Frontal cortex (tissue), 4 donors: ENCODE data around the gene LMNTD2. TPM values are rescaled to one million over a fixed set of nuclear protein-coding genes. Genes with fewer than 3 reads are reported as not detected.
A peak's percentile ranks its signal among the peaks of the same experiment; 100 is the strongest.

Experiments used
- DNase-seq, 2 donors: peaks; one replicate each; pipeline ENCODE4 v3.0.0; 2012; ENCODE audit warnings: low spot score in 2 of 2
- FAIRE-seq: peaks from 2 replicates; lab custom pipeline; 2012; peaks lifted over from hg19 to GRCh38; lab: Jason Lieb, UNC
- total RNA-seq: library from RNA; depleted of rRNA; stranded (reverse); fragments of >200 nt; gene quantifications from one replicate; pipeline ENCODE4 v1.2.3, GENCODE V29; 2014
- donor health status: control.
- donor health status: control.
- donor health status: control.

LMNTD2 gene
- total RNA-seq, 1 donor from 2014 or later: not detected

DNA sequence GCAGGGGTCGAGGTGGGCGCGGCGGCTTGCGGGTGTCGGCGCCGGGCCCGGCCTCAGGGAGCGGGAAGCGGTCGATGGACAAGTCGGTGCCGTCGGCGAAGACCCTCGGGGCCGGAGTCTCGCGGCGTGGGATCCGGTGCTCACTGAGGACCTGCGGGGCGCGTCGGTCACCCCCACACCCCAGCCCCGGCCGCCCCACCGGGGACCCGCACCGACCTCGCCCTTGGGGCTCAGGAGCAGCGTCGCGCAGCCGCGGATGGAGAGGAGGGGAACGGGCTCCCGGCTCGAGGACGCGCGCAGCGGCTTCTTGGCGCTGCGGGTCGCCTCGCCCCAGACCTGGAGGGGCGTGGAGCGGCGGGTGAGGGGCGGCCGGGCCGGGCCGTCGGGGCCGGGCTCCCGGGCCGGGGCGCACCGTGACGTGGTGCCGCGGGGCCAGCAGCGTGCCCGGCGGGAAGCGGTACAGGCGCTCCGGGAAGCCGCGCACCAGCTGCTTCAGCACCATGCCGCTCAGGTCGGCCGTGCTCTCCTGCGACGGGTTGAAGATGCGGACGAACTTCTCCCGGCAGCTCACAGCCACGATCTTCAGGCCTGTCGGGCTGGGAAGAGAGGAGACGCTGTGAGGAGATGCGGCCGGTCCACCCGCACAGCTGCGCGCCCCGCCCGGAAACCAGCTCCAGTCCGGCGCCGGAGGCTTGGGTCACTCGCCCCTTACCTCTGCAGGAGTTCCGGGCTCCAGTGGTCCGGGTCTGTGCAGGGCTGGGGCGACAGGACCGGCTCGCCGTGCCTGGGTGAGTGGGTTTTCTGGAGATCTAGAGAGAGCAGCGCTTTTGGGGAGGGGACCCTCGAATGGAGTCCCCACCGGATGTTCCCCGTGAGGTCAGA lies 4.5 kb downstream of the LMNTD2 start:
- DNase-seq: no peak
- FAIRE-seq: no peak

DNA sequence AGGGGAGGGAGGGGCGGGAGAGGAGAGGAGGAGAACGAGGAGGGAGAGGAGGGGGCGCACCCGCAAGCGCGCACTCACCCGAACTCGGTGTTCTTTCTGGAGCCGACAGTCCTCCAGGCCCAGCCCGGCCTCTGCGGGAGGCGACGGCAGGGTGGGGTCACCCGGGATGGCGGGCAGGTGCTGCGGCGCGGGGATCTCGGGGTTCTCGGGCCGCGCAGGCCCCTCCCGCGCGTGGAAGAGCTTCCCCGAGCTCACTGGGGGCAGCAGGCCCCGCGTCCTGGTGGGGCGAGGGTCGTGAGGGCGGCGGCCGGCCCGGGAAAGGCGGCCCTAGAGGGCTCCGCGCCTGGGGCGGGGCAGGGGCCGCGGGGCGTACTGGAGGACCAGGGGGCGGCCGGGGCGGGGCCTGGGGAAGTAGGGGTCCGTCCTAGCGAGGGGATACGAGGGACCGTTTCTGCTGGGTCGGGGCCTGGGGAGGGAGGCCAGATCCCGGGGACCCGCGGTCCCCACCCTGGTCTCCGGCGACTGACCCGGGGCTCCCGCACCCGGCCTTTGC lies 5.2 kb downstream of the LMNTD2 start:
- no peak for FAIRE-seq
- no peak for DNase-seq

DNA sequence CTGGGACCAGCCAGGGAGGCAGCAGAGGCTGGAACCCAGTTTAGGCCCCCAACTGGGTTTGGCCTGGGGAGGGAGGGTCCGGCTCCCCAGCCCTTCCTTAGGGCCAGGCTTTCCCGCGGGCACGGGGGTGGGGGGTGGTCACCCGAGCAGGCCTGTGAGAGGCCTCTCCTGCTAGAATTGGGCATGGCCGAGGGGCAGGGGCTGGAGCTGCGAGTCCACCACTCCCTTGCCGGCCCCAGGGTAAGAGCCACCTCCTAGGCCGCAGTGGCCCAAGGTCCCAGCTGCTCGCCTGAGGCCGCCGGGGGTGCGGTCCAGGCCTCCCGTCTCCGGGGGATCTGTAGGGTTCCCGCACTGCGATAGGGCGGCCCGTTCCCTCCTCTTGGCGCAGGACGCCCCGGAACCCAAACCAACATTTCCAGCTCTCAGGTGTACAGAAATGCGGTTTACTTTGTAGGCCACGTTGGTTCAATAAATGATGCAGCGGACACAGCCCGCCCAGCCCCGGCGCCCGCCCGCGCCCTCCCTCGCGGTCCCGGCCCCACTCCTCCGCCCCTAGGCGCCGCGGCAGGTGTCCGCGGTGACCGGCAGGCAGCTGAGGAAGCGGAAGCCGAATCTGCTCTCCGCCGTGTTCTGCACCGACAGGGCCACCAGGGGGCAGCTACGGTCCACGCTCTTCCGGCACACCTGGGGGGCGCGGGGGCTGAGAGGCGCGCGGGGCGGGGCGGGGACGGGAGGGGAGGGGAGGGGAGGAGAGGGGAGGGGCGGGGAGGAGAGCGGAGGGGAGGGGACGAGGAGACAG lies 5.9 kb downstream of the LMNTD2 start:
- DNase-seq (peak; percentile 79 to 86), FAIRE-seq (no peak)

DNA sequence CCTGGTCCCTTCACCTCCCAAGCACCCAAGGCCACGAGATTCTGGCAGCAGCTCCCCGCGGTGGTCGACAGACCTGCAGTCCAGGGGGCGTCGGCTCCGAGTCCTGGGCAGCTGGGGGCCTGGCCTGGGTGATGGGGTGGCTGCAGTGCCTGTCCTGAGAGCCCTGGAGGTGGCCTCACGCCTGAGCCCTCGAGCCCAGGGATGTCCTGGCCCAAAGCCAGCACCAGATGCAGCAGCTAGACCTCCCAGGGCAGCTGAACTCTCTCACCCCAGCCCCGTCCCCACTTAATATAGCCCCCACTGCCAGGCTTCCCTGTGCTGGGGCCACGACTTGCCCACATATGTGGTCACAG lies 6.6 kb downstream of the LMNTD2 start:
- DNase-seq (no peak), FAIRE-seq (no peak)

DNA sequence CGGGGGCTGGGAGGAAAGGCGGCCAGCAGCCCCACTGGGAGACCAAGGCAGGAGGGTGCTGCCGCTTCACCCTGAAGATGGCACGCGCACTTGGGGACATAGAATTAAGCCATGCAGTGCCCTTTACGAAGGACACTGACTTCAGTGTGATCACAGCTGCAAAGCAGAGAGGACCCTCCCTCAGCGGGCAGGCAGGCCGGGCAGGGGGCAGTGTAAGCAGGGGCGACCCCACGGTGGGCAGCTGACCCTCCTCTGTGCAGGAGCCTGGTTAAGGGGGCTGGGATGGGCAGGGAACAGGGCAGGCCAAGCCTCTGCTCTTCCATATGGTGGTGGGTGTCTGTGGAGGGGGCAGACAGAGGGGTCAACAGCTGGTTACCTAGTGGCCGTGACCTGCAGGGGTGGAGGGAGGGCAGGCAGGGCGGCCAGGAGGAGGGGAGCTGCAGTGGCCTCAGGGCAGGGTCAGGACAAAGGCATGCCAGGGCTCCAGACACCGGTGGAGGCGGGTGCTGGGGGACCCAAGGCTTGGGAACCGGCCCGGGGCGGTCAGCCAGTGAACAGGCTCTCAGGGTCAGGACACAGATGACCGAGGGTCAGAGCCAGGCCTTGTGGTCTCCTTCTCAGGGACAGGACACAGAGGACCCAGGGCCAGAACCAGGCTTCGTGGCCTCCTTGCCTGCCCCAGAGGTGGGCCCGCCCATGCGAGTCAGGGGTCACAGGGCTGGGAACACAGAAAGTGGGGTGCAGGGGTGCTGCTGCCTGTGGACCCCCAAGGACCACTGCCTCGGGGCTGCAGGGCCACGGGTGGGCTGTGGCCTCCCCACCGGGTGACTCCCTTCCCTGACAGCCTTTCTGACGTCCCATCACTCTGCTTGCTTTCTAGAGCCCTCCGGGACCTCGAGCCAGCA lies 7.2 kb downstream of the LMNTD2 start:
- no peak for FAIRE-seq
- no peak for DNase-seq

DNA sequence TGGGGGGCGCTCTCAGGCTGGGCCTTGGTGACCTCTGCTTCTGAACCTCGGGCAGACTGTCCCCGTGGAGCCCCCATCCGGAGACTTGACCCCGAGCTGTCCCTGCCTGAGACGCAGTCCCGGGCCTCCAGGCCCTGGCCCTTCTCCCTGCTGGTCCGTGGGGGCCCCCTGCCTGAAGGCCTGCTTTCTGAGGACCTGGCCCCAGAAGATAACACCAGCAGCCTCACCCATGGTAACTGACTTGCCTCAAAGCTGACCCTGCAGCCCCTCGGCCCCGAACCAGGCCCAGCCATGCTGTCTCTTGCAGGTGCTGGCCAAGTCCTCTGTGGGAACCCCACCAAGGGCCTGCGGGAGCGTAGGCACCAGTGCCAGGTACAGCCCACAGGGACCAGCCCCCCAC lies 8.9 kb downstream of the LMNTD2 start:
- DNase-seq: no peak
- no peak for FAIRE-seq

DNA sequence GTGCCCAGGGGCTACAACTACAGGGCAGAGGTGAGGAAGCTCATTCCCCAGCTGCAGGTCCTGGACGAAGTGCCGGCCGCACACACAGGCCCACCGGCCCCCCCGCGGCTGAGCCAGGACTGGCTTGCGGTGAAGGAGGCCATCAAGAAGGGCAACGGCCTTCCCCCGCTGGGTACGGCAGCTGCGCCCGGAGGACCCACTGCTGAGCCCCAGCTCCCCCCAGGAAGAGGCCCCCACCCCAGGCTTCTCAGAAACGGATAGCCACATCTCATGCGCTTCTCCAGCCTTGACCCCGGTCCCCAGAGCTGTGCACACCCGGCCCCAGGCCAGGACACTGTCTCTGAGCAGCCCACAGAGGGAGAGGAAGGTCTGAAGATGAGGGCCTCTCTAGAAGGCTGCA lies 9.4 kb downstream of the LMNTD2 start:
- FAIRE-seq (no peak), DNase-seq (no peak)

DNA sequence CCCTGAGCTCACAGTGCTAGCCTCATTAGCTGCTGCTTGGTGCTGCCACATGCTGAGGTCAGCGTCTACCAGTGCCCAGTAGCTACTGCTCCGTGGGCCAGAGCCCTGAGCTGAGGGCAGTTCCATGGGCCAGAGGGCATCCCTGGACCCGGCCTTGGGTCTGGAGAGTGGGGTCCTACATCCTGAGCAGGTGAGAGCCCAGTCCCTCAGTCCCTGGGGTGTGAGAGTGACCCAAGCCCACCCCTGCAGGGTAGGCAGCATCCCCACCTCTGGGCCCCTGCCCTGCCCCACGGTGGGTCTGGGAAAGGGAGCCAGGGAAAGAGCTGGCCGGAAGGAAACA lies 9.8 kb downstream of the LMNTD2 start:
- FAIRE-seq: no peak
- DNase-seq: no peak

DNA sequence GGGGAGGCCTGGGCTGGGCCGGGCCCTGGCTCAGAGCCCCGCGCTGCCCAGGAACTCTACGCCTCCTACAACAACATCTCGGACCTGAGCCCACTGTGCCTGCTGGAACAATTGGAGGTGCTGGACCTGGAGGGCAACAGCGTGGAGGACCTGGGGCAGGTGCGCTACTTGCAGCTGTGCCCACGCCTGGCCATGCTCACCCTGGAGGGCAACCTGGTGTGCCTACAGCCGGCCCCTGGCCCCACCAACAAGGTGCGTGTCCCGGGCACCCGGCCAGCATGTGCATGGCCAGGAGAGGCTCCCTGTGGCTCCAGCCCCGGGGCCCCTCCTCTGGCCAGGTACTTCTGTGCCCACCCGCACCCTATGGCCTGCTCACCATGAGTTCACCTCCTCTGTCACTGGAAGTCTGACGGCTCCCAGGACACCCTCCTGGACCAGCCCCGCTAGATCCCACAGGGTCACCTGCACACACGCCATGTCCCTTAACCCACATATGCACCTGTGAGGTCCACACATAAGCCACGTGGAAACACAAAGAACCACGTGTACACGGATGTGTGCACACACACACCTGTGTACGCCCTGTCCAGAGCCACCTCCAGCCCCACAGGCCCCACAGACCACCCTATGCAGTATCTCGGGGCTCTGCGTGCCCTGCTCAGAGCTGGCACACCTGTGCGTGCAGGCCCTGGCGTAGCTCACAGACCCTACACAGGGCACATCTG lies 10.4 kb downstream of the LMNTD2 start:
- DNase-seq (no peak), FAIRE-seq (no peak)

DNA sequence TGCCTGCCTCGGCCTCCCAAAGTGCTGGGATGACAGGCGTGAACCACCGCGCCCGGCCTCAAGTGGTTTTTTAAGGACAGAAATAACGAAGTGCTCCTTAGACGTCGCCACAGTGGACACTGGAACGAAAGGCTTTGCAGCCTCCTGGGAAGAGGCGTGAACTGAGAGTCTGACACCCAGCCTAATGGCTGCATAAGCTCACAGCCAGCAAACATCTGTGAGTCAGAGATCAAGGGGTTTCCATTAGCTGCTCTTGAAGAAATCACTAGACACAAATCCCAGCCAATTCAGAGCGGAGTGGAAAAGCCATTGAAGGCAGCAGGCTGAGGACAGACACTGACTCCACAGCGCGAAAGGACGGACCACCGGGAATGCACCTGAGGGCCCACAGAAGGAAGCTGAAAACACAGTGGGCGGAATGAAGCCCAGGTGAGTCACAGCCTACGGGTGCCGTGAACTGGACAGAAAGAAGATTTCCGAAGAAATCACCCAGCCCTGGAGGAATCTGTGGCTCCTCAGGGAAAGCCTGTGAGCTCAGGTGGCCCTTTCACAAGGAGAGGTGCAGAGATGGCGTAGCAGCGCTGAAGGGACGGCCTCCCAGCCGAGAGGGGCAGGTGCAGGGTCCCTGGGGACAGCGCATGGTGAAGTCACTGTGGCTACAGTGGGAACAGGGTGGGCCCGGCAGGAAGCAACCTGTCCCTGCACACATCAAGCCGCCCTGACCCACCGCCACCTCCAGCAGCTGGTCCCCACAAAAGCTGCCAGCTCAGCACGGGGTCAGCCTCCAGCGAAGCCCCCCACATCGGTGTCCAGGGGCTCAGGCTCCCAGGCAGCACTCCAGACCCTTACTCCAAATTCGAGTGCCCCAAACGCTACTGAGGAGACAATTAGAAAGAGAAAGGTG lies 11.6 kb downstream of the LMNTD2 start:
- no peak for FAIRE-seq
- DNase-seq: no peak

DNA sequence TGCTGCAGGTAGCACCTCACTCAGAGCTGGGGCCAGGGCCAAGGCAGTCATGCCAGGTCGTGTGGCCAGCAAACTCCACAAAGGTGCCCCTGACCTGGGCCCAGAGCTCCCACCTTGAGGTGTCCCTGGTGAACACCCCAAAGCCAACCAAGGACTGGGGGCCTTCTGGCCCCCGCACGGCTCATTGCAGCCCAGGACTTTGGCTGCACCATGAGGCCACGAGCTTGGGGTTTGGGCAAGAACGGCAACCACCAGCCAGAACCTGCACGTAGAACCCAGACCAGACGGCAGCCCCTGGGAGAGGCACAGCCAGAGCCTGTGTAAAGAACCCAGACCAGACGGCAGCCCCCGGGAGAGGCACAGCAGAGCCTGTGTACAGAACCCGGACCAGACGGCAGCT lies 15.4 kb downstream of the LMNTD2 start:
- FAIRE-seq (no peak), DNase-seq (no peak)

DNA sequence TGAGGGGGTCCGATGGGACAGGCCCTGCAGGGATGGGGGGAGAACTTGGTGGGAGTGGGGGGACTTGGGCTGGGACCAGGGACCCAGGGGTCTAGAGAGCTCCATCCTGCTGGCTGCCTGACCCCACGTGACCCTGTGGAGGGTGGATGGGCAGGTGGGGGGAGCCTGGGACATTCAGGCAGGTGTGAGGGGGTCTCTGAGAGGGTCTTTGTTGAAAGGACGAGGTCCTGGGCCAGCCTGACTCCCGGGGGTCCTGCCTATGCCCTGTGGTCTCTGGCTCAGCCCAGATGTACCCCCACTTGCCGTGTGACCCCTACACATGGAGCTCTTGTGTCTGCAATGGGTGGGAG lies 15.7 kb downstream of the LMNTD2 start:
- DNase-seq (no peak), FAIRE-seq (no peak)

DNA sequence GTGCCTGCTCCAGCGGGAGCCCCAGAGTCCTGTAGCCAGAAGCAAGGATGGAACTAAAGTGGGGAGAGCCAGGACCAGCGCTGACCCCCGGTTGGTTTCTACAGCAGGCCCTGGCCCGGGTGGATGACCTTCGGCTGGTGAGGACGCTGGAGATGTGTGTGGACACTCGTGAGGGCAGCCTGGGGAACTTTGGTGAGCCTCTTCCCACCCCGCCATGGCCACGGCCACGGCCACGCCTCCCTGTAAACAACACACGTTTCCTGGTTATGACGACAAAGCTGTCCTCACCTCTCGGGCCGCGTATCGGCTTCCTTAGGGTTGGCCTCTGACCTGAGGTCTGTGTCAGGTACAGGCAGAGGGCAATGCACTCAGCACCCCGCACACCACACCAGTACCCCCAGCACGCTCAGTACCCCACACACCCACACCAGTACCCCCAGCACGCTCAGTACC lies 19.1 kb downstream of the LMNTD2 start:
- FAIRE-seq (no peak), DNase-seq (no peak)

DNA sequence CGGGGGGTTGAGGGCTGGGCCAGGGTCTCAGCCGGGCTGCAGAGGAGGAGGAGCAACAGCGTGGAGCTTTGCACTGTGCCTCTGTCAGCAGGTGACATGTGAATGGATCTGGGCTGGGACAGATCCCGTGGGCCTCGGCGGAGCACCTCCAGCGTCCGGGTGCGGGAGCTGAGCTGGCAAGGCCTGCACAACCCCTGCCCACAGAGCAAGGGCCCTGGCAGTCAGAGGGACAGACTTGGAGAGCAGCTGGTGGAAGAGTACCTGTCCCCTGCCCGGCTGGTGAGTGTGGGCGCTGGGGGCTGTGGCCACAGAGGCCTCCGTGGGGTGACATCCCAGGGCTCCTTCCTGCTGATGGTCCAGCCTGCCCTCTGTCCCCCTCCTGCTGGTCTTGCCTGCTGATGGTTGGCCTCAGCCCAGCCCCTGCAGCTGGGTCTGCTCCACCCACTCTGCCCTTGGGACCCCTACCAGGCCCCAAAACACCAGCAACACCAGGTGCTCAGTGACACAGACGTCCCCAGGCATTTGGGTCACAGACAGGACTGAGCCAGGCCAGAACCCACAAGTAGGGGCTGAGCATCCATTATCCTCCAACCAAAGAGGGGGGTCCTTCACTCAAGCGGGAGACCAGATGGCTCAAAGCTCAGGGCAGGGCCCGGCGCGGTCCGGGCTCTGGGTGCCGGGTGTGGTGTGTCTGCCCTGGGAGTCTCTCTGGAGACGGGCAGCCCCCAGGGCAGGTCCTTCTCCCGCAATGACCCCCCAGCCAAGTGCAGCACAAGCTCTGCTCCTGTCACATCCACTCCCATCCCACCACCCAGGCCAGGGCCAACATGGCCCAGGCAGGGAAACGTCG lies 19.7 kb downstream of the LMNTD2 start:
- FAIRE-seq: no peak
- DNase-seq: no peak

DNA sequence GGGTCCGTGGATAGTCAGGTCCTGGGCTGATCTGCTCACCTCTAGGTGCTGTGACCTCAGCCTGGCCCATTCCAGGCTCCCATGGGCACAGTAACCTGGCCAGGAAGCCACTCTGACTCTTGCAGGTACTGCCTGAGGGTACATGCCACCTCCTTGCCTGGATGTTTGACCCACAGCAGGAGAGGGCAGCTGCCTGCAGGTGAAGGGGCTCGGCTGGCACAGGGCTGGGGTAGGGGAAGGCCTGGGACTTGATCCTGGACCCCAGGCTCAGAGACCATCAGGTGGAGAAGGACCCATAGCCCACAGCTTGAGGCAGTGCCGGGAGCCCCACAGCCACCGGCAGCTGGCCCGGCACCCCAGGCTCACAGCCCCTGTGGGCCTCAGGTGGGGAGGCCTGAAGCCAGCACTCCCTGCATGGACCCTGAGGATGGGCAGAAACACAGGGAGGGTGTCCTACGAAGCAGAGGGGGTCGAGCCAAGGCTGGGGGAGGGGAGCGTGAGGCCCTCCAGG lies 20.5 kb downstream of the LMNTD2 start:
- DNase-seq: no peak
- FAIRE-seq: no peak

DNA sequence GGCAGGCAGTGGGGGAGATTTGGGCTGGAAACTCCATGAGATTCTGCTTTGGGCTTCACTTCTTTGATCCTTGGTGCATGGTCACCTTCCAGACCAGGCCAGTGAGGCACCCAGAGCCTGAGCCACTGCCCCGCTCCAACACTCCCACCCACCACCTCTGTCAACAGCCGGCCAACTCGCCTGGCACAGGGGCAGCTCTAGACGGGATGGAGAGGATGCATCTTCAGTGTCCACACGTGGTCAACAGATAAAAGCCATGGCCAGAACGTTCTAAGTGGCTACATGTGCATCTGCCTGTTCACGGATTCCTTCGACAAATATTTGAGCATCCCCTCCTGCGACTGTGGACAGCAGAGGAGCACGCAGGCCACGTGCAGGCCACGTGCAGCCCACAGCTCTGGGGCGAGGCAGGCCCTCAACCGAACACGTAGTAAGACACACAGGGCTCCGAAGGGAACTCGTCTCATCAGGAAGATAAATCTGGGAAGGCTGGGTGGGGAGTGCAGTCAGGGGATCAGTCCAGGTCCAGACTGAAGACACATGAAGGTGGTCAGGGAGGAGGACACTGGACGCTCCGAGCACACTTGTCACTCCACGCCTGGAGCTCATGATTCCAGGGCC lies 22.0 kb downstream of the LMNTD2 start:
- FAIRE-seq (no peak), DNase-seq (no peak)
